HG03196 (cell line): ENCODE results near the gene NDUFB3.
A peak's percentile ranks its signal among the peaks of the same experiment; 100 is the strongest.
"Not testable (repeated sequence)": the region's sequence is repeated elsewhere in the genome, so short reads cannot be mapped to it uniquely, and the experiment has no call there.

ENCODE experiments used
- ATAC-seq: cut with Tn5 transposase; IDR thresholded peaks from one replicate; pipeline ENCODE4 v1.9.1; 2021; ENCODE audit not compliant: unreplicated experiment

Gene NDUFB3

DNA sequence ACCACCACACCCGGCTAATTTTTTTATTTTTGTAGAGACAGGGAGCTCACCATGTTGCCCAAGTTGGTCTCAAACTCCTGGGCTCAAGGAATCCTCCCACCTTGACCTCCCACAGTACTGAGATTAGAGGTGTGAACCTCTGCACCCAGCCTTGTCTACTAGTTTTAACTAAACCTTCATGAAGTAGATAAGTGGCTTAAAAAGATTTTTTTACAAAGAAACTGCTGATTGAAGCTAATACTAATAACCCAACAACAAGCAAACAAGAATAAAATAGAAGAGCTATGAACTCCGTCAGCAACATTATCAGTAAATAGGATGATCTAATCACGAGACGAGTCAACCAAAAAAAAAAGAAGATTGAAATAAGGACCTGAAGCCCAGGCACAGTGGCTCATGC, 18.8 kb downstream of the NDUFB3 start:
- ATAC-seq = no peak

GRCh38 chr2:201093573-201093972, 21.8 kb downstream of the NDUFB3 start:
- ATAC-seq = no peak

GRCh38 chr2:201100497-201100896, 28.7 kb downstream of the NDUFB3 start:
- ATAC-seq = no peak

DNA sequence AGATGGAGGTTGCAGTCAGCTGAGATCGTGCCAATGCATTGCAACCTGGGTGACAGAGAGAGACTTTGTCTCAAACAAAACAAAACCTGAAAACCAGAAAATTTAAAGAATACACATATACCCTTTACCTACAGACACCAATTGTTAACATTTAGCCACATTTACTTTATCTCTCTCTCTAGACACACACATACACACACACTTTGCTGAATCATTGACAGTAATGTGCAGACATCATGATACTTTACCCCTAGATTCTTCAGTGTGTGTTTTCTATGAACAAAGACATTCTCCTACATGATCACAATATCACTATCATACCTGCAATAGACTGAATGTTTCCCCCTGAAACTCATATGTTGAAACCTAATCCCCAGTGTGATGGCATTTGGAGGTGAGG, 34.0 kb downstream of the NDUFB3 start:
- ATAC-seq = no peak

- no peak for ATAC-seq
Observed at GRCh38 chr2:201107624-201108023, 35.8 kb downstream of the NDUFB3 start.

GRCh38 chr2:201108341-201108740, 36.5 kb downstream of the NDUFB3 start:
- ATAC-seq = no peak

- no peak for ATAC-seq
Observed at GRCh38 chr2:201109186-201109585, 37.4 kb downstream of the NDUFB3 start.

- ATAC-seq = no peak
Observed at GRCh38 chr2:201110615-201111014, 38.8 kb downstream of the NDUFB3 start.

GRCh38 chr2:201111096-201111495, 39.3 kb downstream of the NDUFB3 start:
- no peak for ATAC-seq

- ATAC-seq = no peak
Observed at GRCh38 chr2:201114350-201114749, 42.5 kb downstream of the NDUFB3 start.

GRCh38 chr2:201114846-201115245, 43.0 kb downstream of the NDUFB3 start:
- no peak for ATAC-seq

- ATAC-seq = peak; percentile 35
Observed at GRCh38 chr2:201116115-201116958, 44.5 kb downstream of the NDUFB3 start, which contains the start of gene CFLAR. Gene CFLAR (plus strand): TSS chr2:201116164. CDS start chr2:201129866, 13,702 bp downstream.

DNA sequence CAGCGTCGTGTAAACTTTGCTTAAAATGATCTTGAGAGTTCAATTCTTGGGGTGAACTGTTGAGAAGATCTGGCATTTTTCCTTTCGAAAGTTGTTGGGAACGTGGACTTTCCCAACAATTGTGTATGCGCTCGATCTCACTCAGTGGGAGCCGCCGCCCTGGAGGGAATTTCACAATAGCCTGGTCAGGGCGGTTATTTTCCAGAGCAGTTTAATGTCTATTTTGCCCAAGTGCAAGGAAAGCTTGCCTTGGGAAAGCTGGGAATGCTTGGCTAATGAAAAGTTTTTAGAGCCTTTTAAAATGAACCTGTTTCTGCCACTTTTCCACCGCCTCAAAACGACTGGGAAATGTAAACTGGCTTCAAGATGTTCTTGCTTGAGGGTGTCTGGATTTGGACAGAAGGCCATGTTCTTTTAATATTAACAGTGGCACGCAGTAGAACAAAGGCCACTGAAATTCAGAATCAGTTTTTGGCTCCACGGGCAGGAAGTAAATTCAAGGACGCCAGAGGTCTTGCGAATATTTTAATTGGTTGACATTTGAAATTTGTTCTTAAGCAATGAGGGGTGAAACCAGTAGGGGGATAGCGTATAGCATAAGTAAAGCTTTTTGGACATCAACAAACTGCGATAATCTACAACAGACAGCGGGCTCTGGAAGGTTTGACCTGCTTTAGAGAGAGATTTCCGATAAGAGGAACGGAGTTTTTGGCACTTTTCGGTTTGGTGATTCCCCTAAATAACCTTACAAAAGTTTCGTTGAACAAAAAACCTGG, 45.3 kb downstream of the NDUFB3 start:
- peak; percentile 15 for ATAC-seq

DNA sequence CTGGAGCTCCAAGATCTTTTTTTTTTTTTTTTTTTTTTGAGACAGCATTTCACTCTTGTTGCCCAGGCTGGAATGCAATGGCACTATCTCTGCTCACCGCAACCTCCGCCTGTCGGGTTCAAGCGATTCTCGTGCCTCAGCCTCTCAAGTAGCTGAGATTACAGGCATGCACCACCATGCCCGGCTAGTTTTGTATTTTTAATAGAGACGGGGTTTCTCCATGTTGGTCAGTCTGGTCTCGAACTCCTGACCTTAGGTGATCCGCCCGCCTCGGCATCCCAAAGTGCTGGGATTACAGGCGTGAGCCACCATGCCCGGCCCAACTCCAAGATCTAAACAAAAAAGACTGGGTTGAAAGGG, 45.9 kb downstream of the NDUFB3 start:
- not testable (repeated sequence) for ATAC-seq

DNA sequence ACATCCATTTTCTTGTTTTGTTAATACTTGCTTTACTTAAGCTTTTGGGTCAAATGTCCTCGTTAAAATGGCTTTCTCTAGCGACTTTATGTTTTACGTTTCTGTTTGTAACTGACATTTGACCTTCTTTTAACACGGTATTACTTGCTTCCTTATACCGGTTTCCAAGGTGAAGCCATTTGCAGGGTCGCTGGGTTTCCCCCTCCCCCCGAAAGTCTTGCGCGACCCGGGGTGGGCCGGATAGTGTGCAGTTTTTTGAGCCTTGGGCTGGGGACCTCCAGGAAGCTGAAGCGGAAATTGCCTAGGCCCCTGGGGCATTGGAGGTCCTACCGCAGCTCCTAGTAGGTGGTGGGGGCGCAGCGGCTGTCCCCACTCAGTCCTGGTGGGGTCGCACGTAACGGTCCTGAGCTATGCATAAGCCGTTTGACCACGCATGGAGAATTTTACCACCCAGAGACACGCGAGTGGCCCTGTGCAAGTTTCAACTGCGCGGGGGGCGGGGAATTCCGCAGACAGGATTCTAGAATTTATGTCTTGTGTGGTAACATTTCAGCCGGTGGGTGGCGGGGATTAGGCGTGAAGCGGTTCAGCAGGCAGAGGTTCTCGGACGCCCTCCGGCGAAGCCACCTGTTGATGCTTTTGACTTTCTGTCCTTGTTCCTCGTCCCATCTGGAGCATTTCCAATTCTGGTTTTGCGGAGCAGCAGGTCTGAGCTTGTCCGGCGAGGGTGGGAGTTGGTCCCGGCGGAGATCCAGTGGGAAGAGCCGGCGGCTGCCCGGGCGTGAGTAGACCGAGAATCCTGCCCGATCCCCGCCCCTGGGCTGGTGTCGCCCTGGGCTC, 46.5 kb downstream of the NDUFB3 start:
- peak; percentile 43 for ATAC-seq

DNA sequence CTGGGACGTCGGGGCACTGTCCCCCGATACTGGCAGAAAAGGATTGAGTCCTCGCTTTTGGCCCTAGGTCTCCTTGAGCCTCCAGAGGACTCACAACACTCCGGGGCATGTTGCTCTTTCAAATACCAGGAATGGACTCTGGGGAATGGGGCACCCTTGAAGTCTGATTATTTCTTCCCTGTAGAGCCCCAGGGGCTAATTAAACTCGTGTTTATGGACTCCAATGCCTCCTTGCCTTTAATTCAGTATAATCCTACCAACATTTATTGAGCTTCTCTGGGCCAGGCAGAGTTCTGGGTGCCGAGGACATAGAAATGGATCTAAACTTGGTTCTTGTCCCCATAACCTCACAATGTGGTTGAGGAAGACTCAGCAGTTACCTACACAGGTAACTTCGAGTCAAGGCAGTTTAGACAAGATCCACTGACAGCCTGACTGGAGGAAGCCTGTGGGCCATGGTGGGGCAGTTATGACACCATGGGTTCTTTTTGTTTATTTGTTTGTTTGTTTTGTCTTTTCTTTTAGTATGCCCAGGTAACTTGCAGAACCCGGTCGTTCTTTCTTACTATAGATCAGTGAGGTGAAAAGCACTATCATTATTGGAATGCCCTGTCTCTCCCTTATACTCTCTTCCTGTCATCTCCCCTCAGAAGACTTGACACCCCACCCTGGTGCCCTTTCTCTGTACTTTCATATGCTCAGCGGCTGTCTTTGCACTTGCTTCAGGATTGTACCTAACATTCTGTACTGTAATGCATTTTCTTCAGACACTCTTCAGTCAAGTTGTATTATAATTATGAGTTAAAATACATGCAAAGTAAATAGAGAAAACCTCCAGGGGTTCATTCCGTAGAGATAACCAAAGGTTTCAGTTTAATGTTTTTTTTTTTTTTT, 47.4 kb downstream of the NDUFB3 start:
- ATAC-seq = no peak

DNA sequence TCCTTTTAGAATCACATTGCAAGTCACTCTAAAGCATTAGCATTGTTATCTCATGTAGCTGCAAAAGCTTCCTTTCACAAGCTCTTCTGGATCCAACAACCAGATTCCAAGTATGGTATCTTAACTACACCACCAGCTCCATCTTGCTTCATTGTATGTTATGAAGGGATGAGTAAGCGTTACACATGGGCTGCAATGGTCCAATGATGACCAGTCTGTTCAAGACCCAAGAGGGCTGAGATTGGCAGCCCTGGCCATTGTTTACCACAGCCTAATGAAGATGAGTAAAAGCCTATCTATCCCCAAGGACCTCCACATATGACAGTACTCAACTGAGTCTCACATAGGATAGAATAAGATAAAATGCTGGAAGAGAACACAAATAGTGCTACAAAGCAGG, 50.5 kb downstream of the NDUFB3 start:
- no peak for ATAC-seq

DNA sequence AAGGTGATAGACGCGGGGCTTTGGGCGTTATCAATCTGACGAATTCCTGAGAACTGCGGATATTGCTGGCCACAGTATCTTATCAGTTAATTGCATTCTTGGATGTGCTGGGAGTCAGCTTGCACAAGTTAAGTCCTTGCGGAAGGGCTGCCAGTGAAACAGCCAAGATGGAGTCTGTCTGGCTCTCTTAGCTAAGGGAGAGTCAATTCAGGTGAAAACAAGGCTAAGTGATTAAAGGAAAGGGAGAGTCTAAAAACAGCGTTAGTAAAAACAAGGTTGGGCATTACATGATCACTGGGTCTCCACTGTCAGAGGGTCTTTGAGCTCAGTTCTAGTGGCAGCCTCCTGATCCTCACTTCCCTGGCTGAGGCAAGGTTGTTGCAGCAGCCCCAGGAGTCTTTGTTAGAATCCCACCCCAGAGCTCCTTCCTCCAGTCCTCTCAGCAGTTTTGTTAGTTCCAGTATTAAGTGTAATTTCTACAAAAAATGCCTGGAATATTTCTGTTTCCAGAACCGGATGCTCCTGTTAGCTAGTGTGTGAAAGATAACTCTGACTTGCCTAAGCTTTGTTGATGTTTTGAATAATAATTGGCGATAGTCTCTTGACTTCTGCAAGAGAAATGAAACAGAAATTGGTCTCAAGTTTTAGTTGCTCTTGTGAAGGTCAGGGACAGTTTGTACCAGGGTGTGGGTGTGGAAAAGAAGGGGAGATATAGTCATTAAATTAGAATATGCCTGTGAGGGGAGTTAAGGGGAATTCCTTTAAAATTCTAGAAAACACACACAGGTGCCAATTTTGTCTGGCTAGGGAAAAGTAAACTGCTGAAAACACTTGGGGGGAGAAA, 54.7 kb downstream of the NDUFB3 start:
- ATAC-seq = peak; percentile 18

DNA sequence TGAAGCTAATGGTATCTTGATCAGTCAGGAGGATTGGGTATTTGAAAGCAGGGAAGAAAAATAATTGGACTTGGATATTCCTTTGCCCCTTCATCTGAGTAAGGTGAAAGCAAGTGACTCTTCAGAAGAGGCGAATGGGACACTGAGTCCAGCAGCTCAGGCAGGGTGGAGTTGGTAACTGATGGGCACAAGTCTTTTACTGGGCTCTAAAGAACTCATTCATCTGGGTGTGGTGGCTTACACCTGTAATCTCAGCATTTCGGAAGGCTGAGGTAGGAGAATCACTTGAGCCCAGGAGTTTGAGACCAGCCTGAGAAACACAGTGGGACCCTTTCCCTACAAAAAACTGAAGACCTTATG, 55.3 kb downstream of the NDUFB3 start:
- ATAC-seq = no peak
